PC-3 (cell line): ENCODE results near the gene ARID3C.

Experiments used
- EZH2 ChIP-seq: fragments of 300-600 bp; sonication (generic); IDR thresholded peaks from one replicate; pipeline ENCODE4 v1.6.1; 2017; ENCODE audit warnings: antibody characterized with exemption, mild to moderate bottlenecking, low read length; ENCODE audit not compliant: unreplicated experiment
- TF ChIP-seq, protein P1 (sequence below): fragments of 300-600 bp; sonication (generic); conservative IDR thresholded peaks from 2 replicates; pipeline ENCODE4 v1.5.1; 2017; ENCODE audit warnings: antibody characterized with exemption, low read depth, mild to moderate bottlenecking, low read length

DNA sequence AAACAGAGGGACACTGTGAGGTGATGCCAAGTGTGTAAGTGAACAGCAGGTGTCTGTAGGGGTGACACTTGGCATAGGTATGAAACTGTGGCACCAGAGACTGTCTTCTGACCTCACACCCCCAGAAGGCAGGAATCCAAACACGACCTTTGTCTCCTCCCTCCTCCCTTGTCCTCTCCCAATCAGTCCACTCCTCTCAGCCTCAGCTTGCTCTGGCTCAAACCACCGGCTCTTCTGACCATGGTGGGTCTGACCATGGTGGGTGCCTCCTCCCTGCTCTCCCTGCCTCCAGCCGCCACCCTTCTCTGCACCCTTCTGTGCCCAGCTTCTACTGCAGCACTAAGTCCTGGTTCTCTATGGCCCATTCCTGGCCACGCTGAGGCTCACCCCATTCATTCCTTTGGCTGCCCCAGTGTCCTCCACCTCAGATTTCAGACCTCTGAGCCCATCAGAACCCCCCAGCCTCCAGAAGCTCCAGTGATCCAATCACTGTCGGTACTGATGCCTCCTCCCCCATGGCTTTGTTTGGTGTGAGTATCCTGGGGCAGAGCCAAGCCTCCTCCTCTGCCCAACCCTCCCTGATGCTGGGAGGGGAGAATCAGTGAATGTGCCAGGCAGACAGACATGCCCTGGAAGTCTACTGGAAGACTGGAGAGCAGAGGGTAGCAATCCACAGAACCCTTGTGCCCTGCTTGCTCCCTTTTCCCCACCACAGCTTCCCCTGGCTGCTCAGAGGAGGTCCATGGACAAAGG, 1.7 kb upstream of the ARID3C start:
- TF ChIP-seq, protein P1, sequence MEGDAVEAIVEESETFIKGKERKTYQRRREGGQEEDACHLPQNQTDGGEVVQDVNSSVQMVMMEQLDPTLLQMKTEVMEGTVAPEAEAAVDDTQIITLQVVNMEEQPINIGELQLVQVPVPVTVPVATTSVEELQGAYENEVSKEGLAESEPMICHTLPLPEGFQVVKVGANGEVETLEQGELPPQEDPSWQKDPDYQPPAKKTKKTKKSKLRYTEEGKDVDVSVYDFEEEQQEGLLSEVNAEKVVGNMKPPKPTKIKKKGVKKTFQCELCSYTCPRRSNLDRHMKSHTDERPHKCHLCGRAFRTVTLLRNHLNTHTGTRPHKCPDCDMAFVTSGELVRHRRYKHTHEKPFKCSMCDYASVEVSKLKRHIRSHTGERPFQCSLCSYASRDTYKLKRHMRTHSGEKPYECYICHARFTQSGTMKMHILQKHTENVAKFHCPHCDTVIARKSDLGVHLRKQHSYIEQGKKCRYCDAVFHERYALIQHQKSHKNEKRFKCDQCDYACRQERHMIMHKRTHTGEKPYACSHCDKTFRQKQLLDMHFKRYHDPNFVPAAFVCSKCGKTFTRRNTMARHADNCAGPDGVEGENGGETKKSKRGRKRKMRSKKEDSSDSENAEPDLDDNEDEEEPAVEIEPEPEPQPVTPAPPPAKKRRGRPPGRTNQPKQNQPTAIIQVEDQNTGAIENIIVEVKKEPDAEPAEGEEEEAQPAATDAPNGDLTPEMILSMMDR, result no peak
- no peak for TF ChIP-seq EZH2
